NCI-H226 (cell line): ENCODE measurements around the gene HRC.
"Not testable (repeated sequence)": the region's sequence is repeated elsewhere in the genome, so short reads cannot be mapped to it uniquely, and the experiment has no call there.

Source experiments
- DNase-seq: peaks from one replicate; pipeline ENCODE4 v3.0.0-alpha.2; 2015

The HRC gene

DNA sequence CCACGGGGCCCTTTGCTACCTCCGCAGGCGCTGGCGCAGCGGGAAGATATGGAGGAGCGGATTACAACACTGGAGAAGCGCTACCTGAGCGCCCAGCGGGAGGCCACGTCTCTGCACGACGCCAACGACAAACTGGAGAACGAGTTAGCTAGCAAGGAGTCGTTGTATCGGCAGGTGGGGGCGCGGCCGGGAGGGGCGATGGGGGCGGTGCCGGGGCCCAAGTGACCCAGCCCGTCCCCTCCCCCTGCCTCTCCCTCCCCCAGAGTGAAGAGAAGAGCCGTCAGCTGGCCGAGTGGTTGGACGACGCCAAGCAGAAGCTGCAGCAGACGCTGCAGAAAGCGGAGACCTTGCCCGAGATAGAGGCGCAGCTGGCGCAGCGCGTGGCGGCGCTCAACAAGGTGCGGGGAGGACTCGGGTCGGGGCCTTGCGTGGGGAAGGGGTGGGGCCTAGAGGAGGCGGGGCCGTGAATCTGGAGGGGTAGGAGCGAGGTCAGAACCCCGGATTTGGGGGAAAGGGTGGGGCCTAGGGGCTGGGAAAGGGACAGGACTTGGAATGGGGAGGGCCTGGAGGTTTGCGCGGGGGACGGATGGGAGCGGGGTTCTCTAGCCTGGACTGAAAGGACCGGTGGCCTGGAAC, 22.1 kb downstream of the HRC start:
- no peak for DNase-seq

DNA sequence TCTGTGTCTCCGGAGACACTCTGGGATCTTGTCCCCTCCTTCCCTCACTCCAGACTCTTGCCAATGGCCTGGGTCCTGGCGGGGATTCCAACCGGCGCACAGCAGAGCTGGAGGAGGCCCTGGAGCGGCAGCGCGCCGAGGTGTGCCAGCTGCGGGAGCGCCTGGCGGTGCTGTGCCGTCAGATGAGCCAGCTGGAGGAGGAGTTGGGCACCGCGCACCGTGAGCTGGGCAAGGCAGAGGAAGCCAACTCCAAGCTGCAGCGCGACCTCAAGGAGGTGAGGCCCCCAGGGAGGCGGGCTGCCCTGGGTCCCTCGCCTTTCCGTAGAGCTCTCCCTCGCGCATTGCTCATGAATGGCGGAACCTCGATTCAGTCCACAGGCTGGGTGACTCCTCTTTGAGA, 24.9 kb downstream of the HRC start:
- DNase-seq: no peak

DNA sequence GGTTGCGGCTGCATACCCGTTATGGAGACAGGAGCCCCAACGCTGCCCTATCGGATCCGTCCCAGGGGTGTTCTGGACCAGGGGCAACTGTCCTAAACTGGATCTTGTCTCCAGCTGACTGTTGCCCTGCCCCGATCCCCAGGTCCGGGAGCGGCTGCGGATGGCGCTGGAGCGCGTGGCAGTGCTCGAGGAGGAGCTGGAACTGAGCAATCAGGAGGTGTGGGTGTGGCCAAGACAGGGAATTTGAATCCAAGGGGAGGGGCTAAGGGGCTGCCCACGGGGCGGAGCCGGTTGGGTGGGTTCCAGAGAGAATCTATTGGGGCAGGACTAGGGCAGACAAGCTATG, 26.0 kb downstream of the HRC start:
- no peak for DNase-seq

DNA sequence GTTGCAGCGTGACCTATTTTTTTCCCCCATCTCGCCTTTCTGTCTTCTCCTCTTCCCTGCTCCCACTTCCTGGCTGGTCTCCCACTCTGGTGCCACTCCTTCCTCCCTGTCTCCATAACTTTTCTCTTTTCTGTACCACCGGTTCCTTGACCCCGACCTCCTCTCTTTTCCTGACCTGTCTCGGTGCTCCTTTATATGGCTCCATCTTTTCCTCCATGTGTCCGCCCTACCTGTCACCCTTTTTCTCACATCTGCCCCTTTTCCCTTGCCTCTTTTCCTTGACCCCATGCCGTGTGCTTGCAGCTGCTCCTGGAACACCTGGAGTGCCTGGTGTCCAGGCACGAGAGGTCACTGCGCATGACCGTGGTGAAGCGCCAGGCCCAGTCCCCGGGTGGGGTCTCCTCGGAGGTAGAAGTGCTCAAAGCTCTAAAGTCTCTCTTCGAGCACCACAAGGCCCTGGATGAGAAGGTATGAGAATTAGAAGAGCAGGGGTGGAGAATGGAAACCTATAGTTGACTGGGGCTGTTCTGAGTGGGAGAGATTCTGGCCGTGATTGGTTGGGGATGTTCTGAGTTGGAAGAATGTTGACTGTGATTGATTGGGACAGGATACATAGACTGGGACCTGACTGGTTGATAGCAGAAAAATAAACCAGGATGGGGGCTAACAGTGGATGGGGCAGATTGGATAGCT, 26.5 kb downstream of the HRC start:
- DNase-seq: no peak

DNA sequence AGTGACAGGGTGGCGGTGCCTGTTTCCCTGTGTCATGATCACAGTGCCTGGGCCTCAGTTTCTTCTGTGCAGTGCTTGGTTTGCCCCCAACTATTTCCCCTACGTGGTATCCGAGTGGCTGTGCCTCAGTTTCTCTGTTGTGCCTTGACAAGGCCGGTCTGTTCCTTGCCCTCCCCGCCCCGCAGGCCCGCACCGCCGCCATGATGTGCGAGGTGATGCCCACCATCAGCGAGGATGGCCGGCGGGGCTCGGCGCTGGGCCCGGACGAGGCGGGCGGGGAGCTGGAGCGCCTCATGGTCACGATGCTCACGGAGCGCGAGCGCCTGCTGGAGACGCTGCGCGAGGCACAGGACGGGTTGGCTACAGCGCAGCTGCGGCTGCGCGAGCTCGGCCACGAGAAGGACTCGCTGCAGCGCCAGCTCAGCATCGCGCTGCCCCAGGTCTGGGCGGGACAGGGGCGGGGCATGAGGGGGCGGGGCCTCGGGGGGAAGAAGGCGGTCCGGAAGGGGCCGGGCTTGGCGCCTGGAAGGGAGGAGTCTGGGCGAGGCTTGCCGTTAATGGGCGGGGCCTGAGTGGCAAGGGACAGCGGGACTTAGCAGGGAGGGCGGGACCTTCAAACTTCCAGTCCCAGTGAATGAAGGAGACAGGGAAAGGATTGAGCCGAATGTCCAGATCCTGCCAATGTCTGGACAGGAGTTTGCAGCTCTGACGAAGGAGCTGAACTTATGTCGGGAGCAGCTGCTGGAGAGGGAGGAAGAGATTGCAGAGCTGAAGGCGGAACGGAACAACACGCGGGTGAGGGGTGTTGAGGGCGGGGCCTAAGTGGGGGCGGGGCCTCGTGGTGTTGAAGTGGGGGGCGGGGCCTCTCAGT, 27.3 kb downstream of the HRC start:
- peak; percentile 93 for DNase-seq

GRCh38 chr19:49127225-49127624, 28.0 kb downstream of the HRC start:
- DNase-seq: not testable (repeated sequence)

- DNase-seq: no peak
Observed at GRCh38 chr19:49126575-49126974, 28.6 kb downstream of the HRC start.

GRCh38 chr19:49125025-49125731, 30.0 kb downstream of the HRC start:
- no peak for DNase-seq

GRCh38 chr19:49123285-49123684, 31.9 kb downstream of the HRC start:
- not testable (repeated sequence) for DNase-seq

DNA sequence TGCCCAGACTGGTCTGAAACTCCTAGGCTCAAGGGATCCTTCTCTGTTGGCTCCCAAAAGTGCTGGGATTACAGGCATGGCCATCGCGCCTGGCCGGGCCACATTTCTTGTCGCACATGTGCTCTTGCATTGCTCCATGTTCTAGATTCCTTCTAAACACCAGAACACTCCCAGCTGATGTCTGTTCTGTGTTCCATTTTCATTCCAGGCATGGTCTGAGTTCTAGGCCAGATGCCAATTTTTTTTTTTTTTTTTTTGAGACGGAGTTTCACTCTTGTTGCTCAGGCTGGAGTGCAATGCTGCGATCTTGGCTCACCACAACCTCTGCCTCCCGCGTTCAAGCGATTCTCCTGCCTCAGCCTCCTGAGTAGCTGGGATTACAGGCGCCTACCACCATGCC, 33.4 kb downstream of the HRC start:
- not testable (repeated sequence) for DNase-seq

- DNase-seq: no peak
Observed at GRCh38 chr19:49120868-49121267, 34.3 kb downstream of the HRC start.

- no peak for DNase-seq
Observed at GRCh38 chr19:49120325-49120683, 34.9 kb downstream of the HRC start.

- DNase-seq: peak; percentile 55
Observed at GRCh38 chr19:49119411-49120324, 35.5 kb downstream of the HRC start, which contains the start of gene PPFIA3. PPFIA3 (plus strand) TSS chr19:49119544; CDS start chr19:49127874, 8,330 bp downstream.

GRCh38 chr19:49118565-49119410, 36.4 kb downstream of the HRC start, which contains the start of gene C19orf73:
C19orf73 (minus strand) TSS chr19:49119143; CDS start chr19:49119022, 121 bp downstream.
- peak; percentile 87 for DNase-seq

- DNase-seq: no peak
Observed at GRCh38 chr19:49117677-49118564, 37.3 kb downstream of the HRC start.

DNA sequence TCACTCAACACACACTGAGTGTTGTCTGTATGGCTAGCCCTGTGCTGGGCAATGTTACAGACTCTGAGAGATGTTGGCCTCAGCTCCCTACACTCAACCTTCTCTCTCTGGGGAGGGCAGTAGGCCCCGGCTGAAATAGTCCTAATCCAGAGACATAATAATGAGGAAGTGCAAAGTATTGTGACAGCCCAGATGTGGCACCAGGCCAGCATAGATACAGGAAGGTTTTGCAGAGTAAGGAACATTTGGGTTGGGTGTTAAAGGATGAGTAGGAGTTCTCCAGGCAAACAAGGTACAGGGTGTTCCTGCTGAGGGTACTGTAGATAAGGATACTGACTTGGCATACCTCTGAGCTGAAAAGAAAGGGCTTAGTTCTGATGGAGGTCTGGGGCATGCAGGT, 38.7 kb downstream of the HRC start:
- no peak for DNase-seq

- DNase-seq: no peak
Observed at GRCh38 chr19:49114630-49115363, 40.4 kb downstream of the HRC start.

DNA sequence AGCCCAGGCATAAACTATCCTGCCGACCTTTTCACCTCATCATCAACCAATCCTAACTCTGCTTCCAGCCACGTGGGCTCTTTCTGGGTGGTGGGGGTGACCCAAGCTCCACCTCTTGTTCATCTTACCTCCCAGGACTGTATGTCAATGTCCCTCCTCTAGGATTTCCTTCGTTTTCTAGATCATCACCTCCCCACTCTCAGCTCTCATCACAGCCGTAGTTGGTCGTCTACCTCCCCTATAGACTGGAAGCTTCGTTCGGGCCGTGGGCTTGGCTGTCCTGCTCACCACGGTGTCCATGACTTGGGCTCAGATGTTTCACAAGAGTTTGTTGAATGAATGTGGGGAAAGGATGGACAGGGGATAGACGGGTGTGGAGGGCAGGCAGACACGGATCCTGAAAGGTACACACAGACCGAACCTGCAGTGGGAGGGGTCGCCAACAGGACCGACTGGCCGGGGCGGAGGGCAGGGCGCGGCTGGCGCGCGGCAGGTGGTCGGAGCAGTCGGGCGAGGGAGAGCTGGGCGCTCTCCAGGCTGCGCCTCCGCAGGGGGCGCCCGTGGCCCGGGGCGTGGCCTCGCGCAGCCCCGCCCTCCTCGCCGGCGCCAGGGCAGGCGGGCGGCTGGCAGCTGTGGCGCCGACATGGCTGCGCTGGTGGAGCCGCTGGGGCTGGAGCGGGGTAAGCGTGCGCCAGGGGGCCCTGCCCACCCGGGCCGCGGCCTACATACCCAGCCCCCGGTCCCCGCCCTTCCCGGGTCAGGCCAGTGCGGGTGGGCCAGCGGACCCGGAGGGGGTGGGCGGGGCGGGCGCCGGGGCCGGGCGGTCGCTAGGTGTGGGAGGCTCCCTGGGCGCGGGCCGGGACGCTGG, 41.2 kb downstream of the HRC start, which contains the start of gene LIN7B:
Gene LIN7B (plus strand): TSS at position 609 of the 868 bp plus-strand sequence. CDS start 35 bp downstream, at position 644.
- DNase-seq: peak; percentile 57
